GM18511 (cell line): ENCODE data around the gene NEK1.

ENCODE experiments used
- ATAC-seq: cut with Tn5 transposase; IDR thresholded peaks from one replicate; pipeline ENCODE4 v1.9.1; 2021; ENCODE audit warnings: mild to moderate bottlenecking, moderate library complexity; ENCODE audit not compliant: unreplicated experiment

NEK1 gene

GRCh38 chr4:169611991-169612870, at the start of gene NEK1:
Gene NEK1 (minus strand): TSS chr4:169612583. CDS start chr4:169602630, 9,953 bp downstream.
- peak; percentile 95 for ATAC-seq

- no peak for ATAC-seq
Measured at GRCh38 chr4:169661761-169662160, 49.4 kb upstream of the NEK1 start.

GRCh38 chr4:169660929-169661328, 48.5 kb upstream of the NEK1 start:
- no peak for ATAC-seq

GRCh38 chr4:169659716-169660670, 47.6 kb upstream of the NEK1 start:
- peak; percentile 98 for ATAC-seq

- peak; percentile 1 for ATAC-seq
Measured at GRCh38 chr4:169658975-169659715, 46.8 kb upstream of the NEK1 start.

GRCh38 chr4:169658196-169658595, 45.8 kb upstream of the NEK1 start:
- no peak for ATAC-seq

- no peak for ATAC-seq
Measured at GRCh38 chr4:169657470-169658107, 45.2 kb upstream of the NEK1 start.

GRCh38 chr4:169655401-169655800, 43.0 kb upstream of the NEK1 start:
- no peak for ATAC-seq

GRCh38 chr4:169652535-169652934, 40.2 kb upstream of the NEK1 start:
- no peak for ATAC-seq

- no peak for ATAC-seq
Measured at GRCh38 chr4:169650227-169650936, 38.0 kb upstream of the NEK1 start.

- no peak for ATAC-seq
Measured at GRCh38 chr4:169649545-169650226, 37.3 kb upstream of the NEK1 start.

GRCh38 chr4:169645627-169646026, 33.2 kb upstream of the NEK1 start:
- ATAC-seq, result no peak

GRCh38 chr4:169644802-169645201, 32.4 kb upstream of the NEK1 start:
- no peak for ATAC-seq

GRCh38 chr4:169640261-169640870, 28.0 kb upstream of the NEK1 start:
- ATAC-seq, result no peak

- no peak for ATAC-seq
Measured at GRCh38 chr4:169634975-169635374, 22.6 kb upstream of the NEK1 start.

GRCh38 chr4:169632896-169633295, 20.5 kb upstream of the NEK1 start:
- ATAC-seq, result no peak

GRCh38 chr4:169630069-169630468, 17.7 kb upstream of the NEK1 start:
- no peak for ATAC-seq

- no peak for ATAC-seq
Measured at GRCh38 chr4:169628579-169628978, 16.2 kb upstream of the NEK1 start.

- peak; percentile 75 for ATAC-seq
Measured at GRCh38 chr4:169627307-169627706, 14.9 kb upstream of the NEK1 start.
